GM19468 (cell line): ENCODE measurements around the gene C1QTNF8.

Experiments
- ATAC-seq: cut with Tn5 transposase; IDR thresholded peaks from one replicate; pipeline ENCODE4 v1.9.1; 2021; ENCODE audit warnings: mild to moderate bottlenecking, moderate library complexity, moderate number of reproducible peaks; ENCODE audit not compliant: unreplicated experiment; ENCODE audit errors: extremely low read depth

The C1QTNF8 gene

GRCh38 chr16:1096169-1097082 lies at the start of gene C1QTNF8:
Gene C1QTNF8, minus strand, starts transcription at chr16:1096244. Its CDS starts 1,322 bp downstream, at chr16:1094922.
- no peak for ATAC-seq

- no peak for ATAC-seq
Observed at GRCh38 chr16:1145383-1146100, 49.5 kb upstream of the C1QTNF8 start.

- ATAC-seq, result no peak
Observed at GRCh38 chr16:1144476-1145382, 48.7 kb upstream of the C1QTNF8 start.

- ATAC-seq, result no peak
Observed at GRCh38 chr16:1143761-1144450, 47.9 kb upstream of the C1QTNF8 start.

- ATAC-seq, result no peak
Observed at GRCh38 chr16:1142911-1143310, 46.9 kb upstream of the C1QTNF8 start.

GRCh38 chr16:1141716-1142115 lies 45.7 kb upstream of the C1QTNF8 start:
- ATAC-seq, result no peak

- ATAC-seq, result no peak
Observed at GRCh38 chr16:1141191-1141590, 45.1 kb upstream of the C1QTNF8 start.

GRCh38 chr16:1140582-1141162 lies 44.6 kb upstream of the C1QTNF8 start:
- no peak for ATAC-seq

- ATAC-seq, result no peak
Observed at GRCh38 chr16:1137604-1138003, 41.6 kb upstream of the C1QTNF8 start.

GRCh38 chr16:1135459-1135825 lies 39.4 kb upstream of the C1QTNF8 start:
- ATAC-seq, result no peak

GRCh38 chr16:1134776-1135458 lies 38.9 kb upstream of the C1QTNF8 start:
- ATAC-seq, result no peak

- ATAC-seq, result no peak
Observed at GRCh38 chr16:1133810-1134520, 37.9 kb upstream of the C1QTNF8 start.

- ATAC-seq, result no peak
Observed at GRCh38 chr16:1133271-1133670, 37.2 kb upstream of the C1QTNF8 start.

GRCh38 chr16:1132431-1132830 lies 36.4 kb upstream of the C1QTNF8 start:
- ATAC-seq, result no peak

GRCh38 chr16:1131378-1131994 lies 35.4 kb upstream of the C1QTNF8 start:
- ATAC-seq, result no peak

GRCh38 chr16:1130382-1130781 lies 34.3 kb upstream of the C1QTNF8 start:
- no peak for ATAC-seq

- ATAC-seq, result no peak
Observed at GRCh38 chr16:1129106-1129960, 33.3 kb upstream of the C1QTNF8 start.
